GM12865 (cell line): Measurements from ENCODE around the gene IGFBP6.
A peak's percentile ranks its signal among the peaks of the same experiment; 100 is the strongest.

Experiments used
- DNase-seq: peaks from one replicate; pipeline ENCODE4 v3.0.0; 2010; ENCODE audit warnings: low read depth
- H3K4me3 ChIP-seq: 2 replicates; pipeline ENCODE4 v1.5.1; 2011; ENCODE audit warnings: mild to moderate bottlenecking, low read depth, low read length, control low read depth
- CTCF ChIP-seq: IDR thresholded peaks from 2 replicates; pipeline ENCODE4 v1.5.1; 2011; ENCODE audit warnings: low read length, control low read depth, low read depth, inconsistent platforms; ENCODE audit not compliant: insufficient read depth; ENCODE audit errors: missing control alignments

Gene IGFBP6

GRCh38 chr12:53051881-53052412 lies 45.5 kb upstream of the IGFBP6 start:
- no peak overlapping the region for H3K4me3 ChIP-seq
- no peak for TF ChIP-seq CTCF
- DNase-seq: no peak

DNA sequence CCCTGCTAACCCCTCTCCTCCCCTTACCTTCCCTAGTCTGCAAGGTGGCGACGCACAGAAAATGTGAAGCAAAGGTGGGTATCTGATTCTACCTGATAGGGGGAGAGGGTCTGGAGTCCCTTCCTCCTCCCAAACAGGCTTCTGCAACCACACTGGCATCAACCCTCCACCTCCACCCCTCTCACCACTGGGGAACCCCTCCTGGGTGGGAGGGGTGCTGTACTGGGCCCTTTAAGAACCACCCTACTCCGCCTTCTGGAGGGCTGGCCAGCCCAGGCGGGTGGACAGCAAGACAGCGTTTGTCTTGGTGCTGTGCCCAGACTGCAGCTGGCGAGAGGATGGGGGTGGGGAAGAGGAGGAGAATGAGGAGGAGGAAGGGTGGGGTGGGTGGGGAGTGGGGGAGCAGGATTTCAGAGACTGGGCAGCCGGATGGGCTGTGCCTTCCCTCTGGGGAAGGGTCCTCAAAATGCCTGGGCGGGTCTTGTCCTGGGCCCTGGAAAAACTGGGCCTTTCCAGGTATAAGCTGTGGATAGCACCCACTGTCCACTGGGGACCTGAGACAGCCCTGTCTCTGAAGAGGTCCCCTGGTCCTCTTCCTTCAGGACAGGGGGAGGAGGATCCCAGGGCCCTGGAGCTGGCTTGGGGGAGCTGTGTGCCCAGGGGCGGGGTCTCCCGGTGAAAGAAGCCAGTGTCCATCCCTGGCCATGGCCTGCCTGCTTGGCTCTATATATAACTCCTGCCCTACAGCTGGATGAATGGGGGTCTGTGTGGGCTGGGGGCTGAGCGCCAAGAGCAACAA lies 44.8 kb upstream of the IGFBP6 start:
- no peak overlapping the region for H3K4me3 ChIP-seq
- no peak for TF ChIP-seq CTCF
- DNase-seq: no peak

- peak; percentile 61 for TF ChIP-seq CTCF
- H3K4me3 ChIP-seq: peak overlapping the region; percentile 79
- DNase-seq: peak; percentile 47
These were observed 44.0 kb upstream of the IGFBP6 start for GRCh38 chr12:53053218-53054111.

GRCh38 chr12:53054112-53054878 lies 43.2 kb upstream of the IGFBP6 start:
- peak; percentile 92 for DNase-seq
- H3K4me3 ChIP-seq: peak overlapping the region; percentile 79
- no peak for TF ChIP-seq CTCF

- no peak for TF ChIP-seq CTCF
- no peak overlapping the region for H3K4me3 ChIP-seq
- DNase-seq: no peak
These were observed 41.8 kb upstream of the IGFBP6 start for GRCh38 chr12:53055471-53056266.

DNA sequence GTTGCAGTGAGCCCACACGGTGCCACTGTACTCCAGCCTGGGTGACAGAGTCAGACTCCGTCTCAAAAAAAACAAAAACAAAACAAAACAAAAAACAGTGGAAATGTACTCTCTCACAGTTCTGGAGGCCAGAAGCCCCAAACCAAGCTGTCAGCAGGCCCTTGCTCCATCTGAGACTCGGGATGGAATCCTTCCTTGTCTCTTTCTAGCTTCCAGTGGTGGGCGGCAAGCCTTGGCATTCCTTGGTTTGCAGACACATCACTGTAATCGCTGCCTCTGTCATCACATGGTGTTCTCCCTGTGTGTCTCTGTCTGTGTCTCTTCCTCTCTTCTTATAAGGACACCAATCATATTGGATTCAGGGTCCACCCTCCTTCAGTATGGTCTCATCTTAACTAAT lies 41.2 kb upstream of the IGFBP6 start:
- no peak for TF ChIP-seq CTCF
- H3K4me3 ChIP-seq: no peak overlapping the region
- DNase-seq: no peak
